Transverse colon (tissue), 4 donors: ENCODE measurements around the gene HPN. TPM values are rescaled to one million over a fixed set of nuclear protein-coding genes. Genes with fewer than 3 reads are reported as not detected.
A peak's percentile ranks its signal among the peaks of the same experiment; 100 is the strongest.
"Not testable (repeated sequence)": the region's sequence is repeated elsewhere in the genome, so short reads cannot be mapped to it uniquely, and the experiment has no call there.

Experiments
- DNase-seq: peaks from one replicate; pipeline ENCODE4 v3.0.0-alpha.2; 2019
- H3K27ac ChIP-seq, 4 donors: fragments of 200-600 bp; sonication (generic); 2 replicates each; pipeline ENCODE4 v1.5.1; 2016 to 2018; ENCODE audit warnings: inconsistent platforms in 4 of 4
- H3K27me3 ChIP-seq: fragments of 200-600 bp; sonication (generic); 2 replicates; pipeline ENCODE4 v1.5.1; 2017; ENCODE audit warnings: inconsistent platforms
- H3K36me3 ChIP-seq, 4 donors: fragments of 200-600 bp; sonication (generic); 2 replicates each; pipeline ENCODE4 v1.5.1; 2017 to 2019; ENCODE audit warnings: inconsistent platforms in 4 of 4
- H3K4me1 ChIP-seq, 4 donors: fragments of 200-600 bp; sonication (generic); 2 replicates each; pipeline ENCODE4 v1.5.1; 2017 to 2020; ENCODE audit warnings: inconsistent platforms in 4 of 4
- H3K4me3 ChIP-seq, 4 donors: fragments of 200-600 bp; sonication (generic); 1 replicate in 1 of 4; 2 replicates in 3 of 4; pipeline versions ENCODE4 v1.5.1 to v1.6.1; 2017 to 2019; ENCODE audit warnings: inconsistent platforms in 4 of 4
- H3K9me3 ChIP-seq, 2 donors: fragments of 200-600 bp; sonication (generic); 2 replicates each; pipeline ENCODE4 v1.5.1; 2017 to 2019; ENCODE audit warnings: inconsistent platforms in 2 of 2
- CTCF ChIP-seq, 5 experiments: fragments of 200-600 bp in 3 of 5; fragments of 450-650 bp in 2 of 5; sonication (generic) in 3 of 5; IDR thresholded peaks; 1 replicate in 2 of 5; 2 replicates in 3 of 5; pipeline ENCODE4 v1.5.1; 2016 to 2017; ENCODE audit warnings: antibody characterized with exemption in 5 of 5, inconsistent platforms in 3 of 5, mild to moderate bottlenecking in 2 of 5, moderate library complexity in 1 of 5
- EP300 ChIP-seq: sonication (generic); formaldehyde crosslinking; IDR thresholded peaks from one replicate; pipeline ENCODE4 v1.6.1; 2017; ENCODE audit warnings: antibody characterized with exemption, low read depth
- POLR2A ChIP-seq: fragments of 450-650 bp; IDR thresholded peaks from one replicate; pipeline ENCODE4 v1.6.1; 2016; ENCODE audit warnings: antibody characterized with exemption, mild to moderate bottlenecking, moderate library complexity
- POLR2AphosphoS5 ChIP-seq, 3 donors: sonication (generic); formaldehyde crosslinking; IDR thresholded peaks; one replicate each; pipeline ENCODE4 v1.6.1; 2016; ENCODE audit warnings: antibody characterized with exemption in 3 of 3
- WGBS, 2 donors: methylation state at CpG; one replicate each; pipeline ENCODE4 v1.1.5; 2018; ENCODE audit warnings: low coverage in 1 of 2; 5-methylcytosine and 5-hydroxymethylcytosine counted together
- in situ Hi-C, 4 donors: fragments of 200-750 bp; cut with MboI; loops; one replicate each; pipeline versions ENCODE4 v1.15.0 to v1.15.1; 2017; ENCODE audit warnings: low sequenced_read_pairs in 3 of 4, low pct_ligation_motif_present in 1 of 4, low pct_unique_long_range_greater_than_20kb in 1 of 4
- intact Hi-C: fragments of 100-400 bp; cut with DNase I; formaldehyde crosslinking; loops from one replicate; pipeline ENCODE4 v1.15.1; 2023; ENCODE audit warnings: low total_unique reads
- total RNA-seq, 4 donors: library from RNA; depleted of rRNA; stranded (reverse); fragments of >200 nt; gene quantifications; one replicate each; pipeline ENCODE4 v1.1.0, GENCODE V29; 2016

Gene HPN
- total RNA-seq, 4 donors from 2014 or later = 0.32 to 0.68 TPM; not detected in 2

GRCh38 chr19:35011737-35012682, 29.5 kb upstream of the HPN start:
- Histone ChIP-seq H3K36me3 (no peaks in the 10 kb centered on the region), H3K9me3 (no peaks in the 10 kb centered on the region), H3K27ac (peak overlapping the region; percentile 0 to 60 (median 18)), H3K27me3 (no peaks in the 10 kb centered on the region), H3K4me3 (no peak overlapping the region), H3K4me1 (peaks cover 4 to 26% (median 11%) of the 10 kb centered on the region in 4 donors)
- WGBS, 2 donors = 91% methylated on average over 17 of the region's 18 CpGs; no CpG with 5 or more reads in 1 of the 2 donors
- intact Hi-C loops (loop anchor here (2.0 kb wide), 1 partner anchor 39 kb away; no protein-coding TSS in a partner anchor), in situ Hi-C loops (loop anchor here in 1 of 4 donors (10.0 kb wide), 1 partner anchor 47 kb away; the partner anchor contains the start of gene ZNF792)
- DNase-seq = no peak
- no peak for TF ChIP-seq EP300
- no peak for TF ChIP-seq POLR2AphosphoS5 (IDR thresholded peaks at IDR 0.05)
- no peak for TF ChIP-seq POLR2A
- TF ChIP-seq CTCF (IDR thresholded peaks at IDR 0.05) = no peak

GRCh38 chr19:35013041-35013819, 28.3 kb upstream of the HPN start:
- H3K4me1 ChIP-seq = peaks cover 4 to 22% (median 9%) of the 10 kb centered on the region in 4 donors
- H3K27me3 ChIP-seq = no peaks in the 10 kb centered on the region
- peak; percentile 98 to 99 (median 99) for TF ChIP-seq CTCF (IDR thresholded peaks at IDR 0.05)
- TF ChIP-seq POLR2AphosphoS5 (IDR thresholded peaks at IDR 0.05) = peak in 1 of 3 donors; percentile 30
- TF ChIP-seq EP300 = no peak
- whole genome bisulfite sequencing, 2 donors = 58% methylated on average over 29 of the region's 32 CpGs; no CpG with 5 or more reads in 1 of the 2 donors
- in situ Hi-C loops = loop anchor here in 1 of 4 donors (10.0 kb wide), 1 partner anchor 48 kb away; the partner anchor contains the start of gene ZNF792
- H3K36me3 ChIP-seq = no peaks in the 10 kb centered on the region
- peak; percentile 77 for DNase-seq
- intact Hi-C loops = loop anchor here (2.0 kb wide), 1 partner anchor 40 kb away; no protein-coding TSS in a partner anchor
- H3K27ac ChIP-seq = peak overlapping the region; percentile 13 to 61 (median 18)
- no peaks in the 10 kb centered on the region for H3K9me3 ChIP-seq
- no peak overlapping the region for H3K4me3 ChIP-seq

GRCh38 chr19:35013820-35014754, 27.4 kb upstream of the HPN start:
- peak; percentile 50 for DNase-seq
- TF ChIP-seq POLR2A (no peak), POLR2AphosphoS5 (IDR thresholded peaks at IDR 0.05) (no peak), CTCF (IDR thresholded peaks at IDR 0.05) (no peak), EP300 (no peak)
- Histone ChIP-seq H3K4me1 (peaks cover 4 to 22% (median 9%) of the 10 kb centered on the region in 4 donors), H3K27ac (peak overlapping the region in 3 of 4 donors; percentile 13 to 61 (median 17)), H3K36me3 (peaks cover 0 to under 1% (median 0%) of the 10 kb centered on the region in 4 donors), H3K9me3 (no peaks in the 10 kb centered on the region), H3K27me3 (no peaks in the 10 kb centered on the region), H3K4me3 (no peak overlapping the region)
- 91 to 100% methylated on average over 2 to 22 of the region's 23 CpGs for WGBS, 2 donors
- in situ Hi-C loops = loop anchor here in 1 of 4 donors (10.0 kb wide), 1 partner anchor 49 kb away; the partner anchor contains the start of gene ZNF792
- intact Hi-C loops = loop anchor here (2.0 kb wide), 1 partner anchor 41 kb away; no protein-coding TSS in a partner anchor

- H3K9me3 ChIP-seq, intact Hi-C loops, H3K27ac ChIP-seq, H3K36me3 ChIP-seq, DNase-seq, H3K4me3 ChIP-seq, H3K27me3 ChIP-seq: not testable (repeated sequence)
- in situ Hi-C loops = loop anchor here in 2 of 4 donors (5.0 to 10.0 kb wide), 2 partner anchors 37 to 50 kb away; partner anchors contain the start of gene ZNF792 (in 1 of the 2)
- WGBS, 2 donors = 94 to 100% methylated on average over 3 to 4 of the region's 4 CpGs
- H3K4me1 ChIP-seq = peaks cover 4 to 22% (median 9%) of the 10 kb centered on the region in 4 donors
Measured at GRCh38 chr19:35014774-35015173, 26.7 kb upstream of the HPN start.
